ENCODE data around the gene ANKRD37.

Gene ANKRD37

GRCh38 chr4:185435466-185435865, 38.8 kb downstream of the ANKRD37 start:
- Histone ChIP-seq H3K4me3 (ENCODE audit: low read depth, low read length) (no peak overlapping the region), H3K27me3 (ENCODE audit: insufficient read depth, low read depth, severe bottlenecking) (no peaks in the 10 kb centered on the region), H3K36me3 (no peaks in the 10 kb centered on the region), H3K9me3 (ENCODE audit: severe bottlenecking) (no peaks in the 10 kb centered on the region), H3K27ac (no peak overlapping the region)
- no peak for DNase-seq
- TF ChIP-seq CTCF (IDR thresholded peaks at IDR 0.05; ENCODE audit: low read depth, low read length): no peak

DNA sequence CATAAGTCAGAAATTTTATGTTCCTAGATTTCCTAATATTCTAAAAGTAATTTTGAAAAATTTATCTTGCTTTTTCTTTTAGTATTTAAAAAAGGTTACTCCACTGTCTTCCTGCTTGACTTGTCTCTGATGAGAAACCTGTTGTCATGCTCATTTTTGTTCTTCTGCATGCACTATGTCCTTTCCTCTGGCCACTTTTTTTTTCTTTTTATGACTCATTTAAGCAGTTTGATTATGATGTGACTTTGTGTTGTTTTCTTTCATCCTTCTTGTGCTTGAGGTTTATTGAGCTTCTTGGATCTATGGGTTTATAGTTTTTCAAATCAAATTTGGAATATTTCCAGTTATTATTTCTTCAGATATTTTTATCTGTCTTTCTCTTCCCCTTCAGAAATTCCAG, 41.2 kb downstream of the ANKRD37 start:
- Histone ChIP-seq H3K27ac (no peak overlapping the region), H3K9me3 (ENCODE audit: severe bottlenecking) (no peaks in the 10 kb centered on the region), H3K36me3 (no peaks in the 10 kb centered on the region), H3K27me3 (ENCODE audit: insufficient read depth, low read depth, severe bottlenecking) (no peaks in the 10 kb centered on the region), H3K4me3 (ENCODE audit: low read depth, low read length) (no peak overlapping the region)
- DNase-seq: no peak
- no peak for TF ChIP-seq CTCF (IDR thresholded peaks at IDR 0.05; ENCODE audit: low read depth, low read length)

DNA sequence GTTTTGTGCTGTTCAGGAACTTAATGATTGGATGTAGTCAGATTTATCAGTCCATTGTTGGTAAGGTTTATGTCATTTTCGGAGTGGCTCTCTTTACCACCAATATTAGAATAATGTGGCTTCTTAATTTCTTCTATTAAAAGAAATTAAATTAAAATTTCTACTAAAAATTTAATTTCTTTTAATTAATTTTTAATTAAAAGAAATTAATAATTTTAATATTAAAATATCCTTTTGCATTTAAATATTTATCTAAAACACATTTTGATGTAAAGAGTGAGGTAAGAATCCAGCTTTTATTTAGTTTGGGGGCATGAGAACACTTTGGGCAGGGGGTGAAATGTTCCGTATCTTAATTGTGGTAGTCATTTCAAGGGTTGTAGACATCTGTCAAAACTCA, 44.8 kb downstream of the ANKRD37 start:
- no peaks in the 10 kb centered on the region for H3K9me3 ChIP-seq (ENCODE audit: severe bottlenecking)
- DNase-seq: no peak
- no peak overlapping the region for H3K27ac ChIP-seq
- H3K27me3 ChIP-seq (ENCODE audit: insufficient read depth, low read depth, severe bottlenecking): no peaks in the 10 kb centered on the region
- TF ChIP-seq CTCF (IDR thresholded peaks at IDR 0.05; ENCODE audit: low read depth, low read length): no peak
- no peak overlapping the region for H3K4me3 ChIP-seq (ENCODE audit: low read depth, low read length)
- H3K36me3 ChIP-seq: no peaks in the 10 kb centered on the region

- no peak for TF ChIP-seq CTCF (IDR thresholded peaks at IDR 0.05; ENCODE audit: low read depth, low read length)
- no peak for DNase-seq
These were observed 48.6 kb downstream of the ANKRD37 start for GRCh38 chr4:185445209-185445608.

More at GRCh38 chr4:185445209-185445608, 48.6 kb downstream of the ANKRD37 start:
- Histone ChIP-seq H3K27ac (no peak overlapping the region), H3K9me3 (ENCODE audit: severe bottlenecking) (no peaks in the 10 kb centered on the region), H3K36me3 (no peaks in the 10 kb centered on the region), H3K27me3 (ENCODE audit: insufficient read depth, low read depth, severe bottlenecking) (no peaks in the 10 kb centered on the region), H3K4me3 (ENCODE audit: low read depth, low read length) (no peak overlapping the region)

Measured in WERI-Rb-1 (cell line).